Suprapubic skin (tissue), 4 donors: Measurements from ENCODE around the gene KCNMB2. TPM values are rescaled to one million over a fixed set of nuclear protein-coding genes. Genes with fewer than 3 reads are reported as not detected.

Experiments used
- DNase-seq, 2 donors: peaks; one replicate each; pipeline ENCODE4 v3.0.0-alpha.2; 2019; ENCODE audit warnings: low spot score in 2 of 2
- H3K27ac ChIP-seq: fragments of 200-600 bp; sonication (generic); one replicate; pipeline ENCODE4 v1.5.1; 2019
- H3K27me3 ChIP-seq: fragments of 200-600 bp; sonication (generic); one replicate; pipeline ENCODE4 v1.5.1; 2019
- H3K36me3 ChIP-seq: fragments of 200-600 bp; sonication (generic); one replicate; pipeline ENCODE4 v1.5.1; 2019
- H3K4me1 ChIP-seq: fragments of 200-600 bp; sonication (generic); one replicate; pipeline ENCODE4 v1.5.1; 2019
- H3K4me3 ChIP-seq: fragments of 200-600 bp; sonication (generic); one replicate; pipeline ENCODE4 v1.5.1; 2019; ENCODE audit warnings: mild to moderate bottlenecking
- H3K9me3 ChIP-seq: fragments of 200-600 bp; sonication (generic); one replicate; pipeline ENCODE4 v1.5.1; 2019
- CTCF ChIP-seq, 2 donors: fragments of 200-600 bp in 1 of 2; fragments of 450-650 bp in 1 of 2; sonication (generic) in 1 of 2; IDR thresholded peaks; one replicate each; pipeline ENCODE4 v1.5.1; 2016 to 2019; ENCODE audit warnings: antibody characterized with exemption in 2 of 2, mild to moderate bottlenecking in 1 of 2, moderate library complexity in 1 of 2
- EP300 ChIP-seq: sonication (generic); formaldehyde crosslinking; IDR thresholded peaks from one replicate; pipeline ENCODE4 v1.6.1; 2017; ENCODE audit warnings: antibody characterized with exemption
- POLR2A ChIP-seq, 2 donors: fragments of 450-650 bp; IDR thresholded peaks; one replicate each; pipeline ENCODE4 v1.6.1; 2017; ENCODE audit warnings: antibody characterized with exemption in 2 of 2, mild to moderate bottlenecking in 2 of 2, moderate library complexity in 2 of 2
- POLR2AphosphoS5 ChIP-seq, 3 donors: sonication (generic); formaldehyde crosslinking; IDR thresholded peaks; one replicate each; pipeline ENCODE4 v1.6.1; 2017; ENCODE audit warnings: antibody characterized with exemption in 3 of 3
- WGBS: methylation state at CpG from one replicate; pipeline ENCODE4 v1.1.5; 2018; 5-methylcytosine and 5-hydroxymethylcytosine counted together
- total RNA-seq, 4 donors: library from RNA; depleted of rRNA; stranded (reverse); fragments of >200 nt; gene quantifications; one replicate each; pipeline ENCODE4 v1.1.0, GENCODE V29; 2016

The KCNMB2 gene
- total RNA-seq, 4 donors from 2014 or later, result 0.42 TPM; not detected in 3

- no peak for TF ChIP-seq EP300
- no peak for TF ChIP-seq CTCF (IDR thresholded peaks at IDR 0.05)
- TF ChIP-seq POLR2A (IDR thresholded peaks at IDR 0.05), result no peak
- TF ChIP-seq POLR2AphosphoS5 (IDR thresholded peaks at IDR 0.05), result no peak
- DNase-seq, result no peak
- Histone ChIP-seq H3K36me3 (no peaks in the 10 kb centered on the region), H3K9me3 (no peaks in the 10 kb centered on the region), H3K4me3 (no peak overlapping the region), H3K27me3 (no peaks in the 10 kb centered on the region), H3K27ac (no peak overlapping the region), H3K4me1 (peaks cover 7% of the 10 kb centered on the region)
- WGBS, result 34% methylated on average over 2 of the region's 2 CpGs
Measured at GRCh38 chr3:178669022-178669601, 132.9 kb downstream of the KCNMB2 start.

GRCh38 chr3:178669758-178670157 lies 133.5 kb downstream of the KCNMB2 start:
- Histone ChIP-seq H3K36me3 (no peaks in the 10 kb centered on the region), H3K9me3 (no peaks in the 10 kb centered on the region), H3K4me3 (no peak overlapping the region), H3K27ac (no peak overlapping the region), H3K4me1 (peaks cover 7% of the 10 kb centered on the region), H3K27me3 (no peaks in the 10 kb centered on the region)
- 93% methylated on average over 2 of the region's 2 CpGs for WGBS
- no peak for DNase-seq
- no peak for TF ChIP-seq EP300
- no peak for TF ChIP-seq POLR2AphosphoS5 (IDR thresholded peaks at IDR 0.05)
- no peak for TF ChIP-seq CTCF (IDR thresholded peaks at IDR 0.05)
- TF ChIP-seq POLR2A (IDR thresholded peaks at IDR 0.05), result no peak

GRCh38 chr3:178671377-178671776 lies 135.1 kb downstream of the KCNMB2 start:
- peaks cover 7% of the 10 kb centered on the region for H3K4me1 ChIP-seq
- TF ChIP-seq EP300 (no peak), POLR2A (IDR thresholded peaks at IDR 0.05) (no peak), CTCF (IDR thresholded peaks at IDR 0.05) (no peak), POLR2AphosphoS5 (IDR thresholded peaks at IDR 0.05) (no peak)
- 45% methylated on average over 3 of the region's 3 CpGs for WGBS
- no peak overlapping the region for H3K27ac ChIP-seq
- H3K9me3 ChIP-seq, result no peaks in the 10 kb centered on the region
- H3K27me3 ChIP-seq, result no peaks in the 10 kb centered on the region
- no peak for DNase-seq
- no peak overlapping the region for H3K4me3 ChIP-seq
- H3K36me3 ChIP-seq, result no peaks in the 10 kb centered on the region

GRCh38 chr3:178671791-178672190 lies 135.6 kb downstream of the KCNMB2 start:
- Histone ChIP-seq H3K27ac (no peak overlapping the region), H3K9me3 (no peaks in the 10 kb centered on the region), H3K36me3 (no peaks in the 10 kb centered on the region), H3K4me3 (no peak overlapping the region), H3K27me3 (no peaks in the 10 kb centered on the region), H3K4me1 (peaks cover 7% of the 10 kb centered on the region)
- no peak for DNase-seq
- TF ChIP-seq EP300 (no peak), CTCF (IDR thresholded peaks at IDR 0.05) (no peak), POLR2AphosphoS5 (IDR thresholded peaks at IDR 0.05) (no peak), POLR2A (IDR thresholded peaks at IDR 0.05) (no peak)
- 39% methylated on average over 1 of the region's 1 CpG for WGBS

- H3K36me3 ChIP-seq, result no peaks in the 10 kb centered on the region
- TF ChIP-seq EP300 (no peak), POLR2AphosphoS5 (IDR thresholded peaks at IDR 0.05) (no peak), POLR2A (IDR thresholded peaks at IDR 0.05) (no peak), CTCF (IDR thresholded peaks at IDR 0.05) (no peak)
- no peak overlapping the region for H3K27ac ChIP-seq
- peaks cover 7% of the 10 kb centered on the region for H3K4me1 ChIP-seq
- no peaks in the 10 kb centered on the region for H3K9me3 ChIP-seq
- H3K27me3 ChIP-seq, result no peaks in the 10 kb centered on the region
- H3K4me3 ChIP-seq, result no peak overlapping the region
- 70% methylated on average over 3 of the region's 3 CpGs for WGBS
- DNase-seq, result no peak
Measured at GRCh38 chr3:178672275-178672674, 136.0 kb downstream of the KCNMB2 start.
